ENCODE results near the gene ICOS.
"Not testable (repeated sequence)": the region's sequence is repeated elsewhere in the genome, so short reads cannot be mapped to it uniquely, and the experiment has no call there.

Gene ICOS

DNA sequence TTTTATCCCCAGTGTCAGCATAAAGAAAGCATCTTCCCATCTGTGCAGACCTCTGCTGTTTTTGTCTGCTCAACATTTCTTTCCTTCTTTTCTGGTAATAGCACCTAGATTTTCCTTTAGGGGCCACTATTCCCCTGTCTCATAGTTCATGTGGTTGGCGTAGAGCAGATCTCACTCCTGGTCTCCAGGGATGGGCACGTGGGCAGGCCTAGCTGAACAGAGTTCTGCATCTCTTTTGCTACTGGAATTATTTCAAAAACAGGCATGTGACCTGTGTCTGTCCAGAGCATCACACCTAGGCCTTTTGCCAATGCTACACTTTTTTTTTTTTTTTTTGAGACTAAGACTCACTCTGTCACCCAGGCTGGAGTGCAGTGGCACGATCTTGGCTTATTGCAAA lies 17.7 kb upstream of the ICOS start:
- H3K27me3 ChIP-seq = no peaks in the 10 kb centered on the region
- H3K36me3 ChIP-seq = no peaks in the 10 kb centered on the region
- no peaks in the 10 kb centered on the region for H3K4me1 ChIP-seq
- no peak overlapping the region for H3K4me3 ChIP-seq (ENCODE audit: low read depth, low read length)
- TF ChIP-seq, protein P1, sequence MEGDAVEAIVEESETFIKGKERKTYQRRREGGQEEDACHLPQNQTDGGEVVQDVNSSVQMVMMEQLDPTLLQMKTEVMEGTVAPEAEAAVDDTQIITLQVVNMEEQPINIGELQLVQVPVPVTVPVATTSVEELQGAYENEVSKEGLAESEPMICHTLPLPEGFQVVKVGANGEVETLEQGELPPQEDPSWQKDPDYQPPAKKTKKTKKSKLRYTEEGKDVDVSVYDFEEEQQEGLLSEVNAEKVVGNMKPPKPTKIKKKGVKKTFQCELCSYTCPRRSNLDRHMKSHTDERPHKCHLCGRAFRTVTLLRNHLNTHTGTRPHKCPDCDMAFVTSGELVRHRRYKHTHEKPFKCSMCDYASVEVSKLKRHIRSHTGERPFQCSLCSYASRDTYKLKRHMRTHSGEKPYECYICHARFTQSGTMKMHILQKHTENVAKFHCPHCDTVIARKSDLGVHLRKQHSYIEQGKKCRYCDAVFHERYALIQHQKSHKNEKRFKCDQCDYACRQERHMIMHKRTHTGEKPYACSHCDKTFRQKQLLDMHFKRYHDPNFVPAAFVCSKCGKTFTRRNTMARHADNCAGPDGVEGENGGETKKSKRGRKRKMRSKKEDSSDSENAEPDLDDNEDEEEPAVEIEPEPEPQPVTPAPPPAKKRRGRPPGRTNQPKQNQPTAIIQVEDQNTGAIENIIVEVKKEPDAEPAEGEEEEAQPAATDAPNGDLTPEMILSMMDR (IDR thresholded peaks at IDR 0.05; ENCODE audit: low read depth, low read length) = peak; percentile 22; the same call in 1 of the 2 replicates
- DNase-seq = peak; percentile 54
- no peaks in the 10 kb centered on the region for H3K9me3 ChIP-seq

DNA sequence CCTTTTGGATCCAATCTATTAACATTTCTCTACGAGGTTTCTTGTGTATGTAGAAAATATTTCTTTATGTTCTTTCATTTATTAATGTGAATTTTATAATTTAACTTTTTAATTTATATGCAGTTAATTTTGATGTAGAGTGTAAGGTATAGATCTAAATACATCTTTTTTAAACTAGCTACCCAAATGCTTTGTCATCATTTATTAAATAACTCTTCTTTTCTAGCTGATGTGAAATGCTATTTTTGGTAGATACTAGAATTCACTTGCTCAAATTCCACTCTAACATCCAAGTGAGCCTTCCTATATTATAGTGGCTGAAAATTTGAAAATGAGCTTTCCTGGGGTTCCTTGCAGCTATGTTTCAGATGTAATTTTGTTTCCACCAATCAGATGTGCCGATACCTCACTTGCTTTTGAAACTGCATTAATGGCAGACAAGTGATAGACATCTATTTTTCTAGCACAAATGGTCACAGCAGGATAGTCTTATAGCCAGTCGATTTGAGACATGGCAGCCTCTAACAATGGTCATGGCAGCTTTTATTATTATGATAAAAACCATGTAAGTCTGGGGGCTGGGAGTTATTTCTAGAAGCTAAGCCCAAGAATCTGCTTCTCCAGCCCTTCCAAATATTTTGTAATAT lies 10.9 kb upstream of the ICOS start:
- Histone ChIP-seq H3K36me3 (no peaks in the 10 kb centered on the region), H3K4me1 (no peaks in the 10 kb centered on the region), H3K9me3 (no peaks in the 10 kb centered on the region), H3K27me3 (no peaks in the 10 kb centered on the region), H3K4me3 (ENCODE audit: low read depth, low read length) (no peak overlapping the region)
- no peak for DNase-seq
- TF ChIP-seq, protein P1 (IDR thresholded peaks at IDR 0.05; ENCODE audit: low read depth, low read length) = no peak

DNA sequence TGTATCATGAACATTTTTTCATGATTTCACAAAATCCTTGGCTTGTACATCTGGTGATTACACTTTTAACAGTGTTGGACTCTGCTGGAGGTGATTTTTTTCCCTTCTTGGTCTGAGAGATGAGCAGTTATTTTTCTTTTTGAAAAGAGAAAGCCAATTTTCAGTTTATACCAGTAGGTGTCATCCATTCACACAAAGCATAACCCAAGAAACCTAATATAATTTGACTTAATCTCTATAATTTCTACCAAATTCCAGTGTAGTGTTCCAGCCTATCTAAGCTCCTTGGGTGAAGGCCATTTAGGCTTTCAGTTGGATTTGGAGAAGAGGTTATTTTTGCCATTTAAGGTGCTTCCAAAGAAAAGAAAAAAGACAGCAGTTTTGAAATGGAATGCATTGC lies 7.7 kb upstream of the ICOS start:
- no peaks in the 10 kb centered on the region for H3K9me3 ChIP-seq
- H3K4me1 ChIP-seq = no peaks in the 10 kb centered on the region
- no peak overlapping the region for H3K4me3 ChIP-seq (ENCODE audit: low read depth, low read length)
- no peak for DNase-seq
- TF ChIP-seq, protein P1 (IDR thresholded peaks at IDR 0.05; ENCODE audit: low read depth, low read length) = peak; percentile 54
- no peaks in the 10 kb centered on the region for H3K36me3 ChIP-seq
- H3K27me3 ChIP-seq = no peaks in the 10 kb centered on the region

DNA sequence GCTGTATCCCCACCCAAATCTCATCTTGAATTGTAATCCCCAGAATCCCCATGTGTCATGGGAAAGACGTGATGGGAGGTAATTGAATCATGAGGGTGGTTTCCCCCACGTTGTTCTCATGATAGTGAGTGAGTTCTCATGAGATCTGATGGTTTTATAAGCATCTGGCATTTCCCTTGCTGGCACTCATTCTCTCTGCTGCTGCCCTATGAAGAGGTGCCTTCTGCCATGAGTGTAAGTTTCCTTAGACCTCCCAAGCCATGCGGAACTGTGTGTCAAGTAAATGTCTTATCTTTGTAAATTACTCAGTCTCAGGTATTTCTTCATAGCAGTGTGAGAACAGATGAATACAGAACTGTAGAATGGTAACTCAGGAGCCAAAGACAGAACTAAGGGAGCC lies 5.3 kb upstream of the ICOS start:
- not testable (repeated sequence) for DNase-seq, H3K4me1 ChIP-seq

DNA sequence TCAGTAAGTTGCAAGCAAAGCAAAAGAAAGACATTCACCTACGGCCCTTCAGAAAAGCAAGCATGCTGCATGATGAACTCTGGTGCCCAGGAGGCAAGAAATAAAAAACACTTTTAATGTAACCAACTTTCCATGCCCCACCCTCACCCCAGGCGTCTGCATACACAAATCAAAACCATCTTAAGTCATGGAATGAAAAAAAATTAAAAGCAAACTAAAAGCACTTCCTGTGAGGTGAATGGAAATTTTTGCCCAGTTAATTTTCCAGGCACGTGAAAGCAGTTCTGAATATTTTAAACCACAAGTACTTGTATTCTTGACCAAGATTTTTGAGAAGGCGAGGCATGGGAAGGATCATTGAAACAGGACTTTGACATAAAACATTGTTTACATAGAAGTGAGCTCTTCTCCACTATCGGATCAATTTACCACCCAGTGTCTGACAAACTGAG lies 2.5 kb upstream of the ICOS start:
- Histone ChIP-seq H3K4me1 (no peaks in the 10 kb centered on the region), H3K36me3 (no peaks in the 10 kb centered on the region), H3K4me3 (ENCODE audit: low read depth, low read length) (no peak overlapping the region), H3K27me3 (no peaks in the 10 kb centered on the region), H3K9me3 (no peaks in the 10 kb centered on the region)
- TF ChIP-seq, protein P1 (IDR thresholded peaks at IDR 0.05; ENCODE audit: low read depth, low read length) = no peak
- DNase-seq = no peak

More for the DNA sequence above, 5.3 kb upstream of the ICOS start:
- not testable (repeated sequence) for H3K9me3 ChIP-seq; H3K4me3 ChIP-seq (ENCODE audit: low read depth, low read length); H3K27me3 ChIP-seq; H3K36me3 ChIP-seq

DNA sequence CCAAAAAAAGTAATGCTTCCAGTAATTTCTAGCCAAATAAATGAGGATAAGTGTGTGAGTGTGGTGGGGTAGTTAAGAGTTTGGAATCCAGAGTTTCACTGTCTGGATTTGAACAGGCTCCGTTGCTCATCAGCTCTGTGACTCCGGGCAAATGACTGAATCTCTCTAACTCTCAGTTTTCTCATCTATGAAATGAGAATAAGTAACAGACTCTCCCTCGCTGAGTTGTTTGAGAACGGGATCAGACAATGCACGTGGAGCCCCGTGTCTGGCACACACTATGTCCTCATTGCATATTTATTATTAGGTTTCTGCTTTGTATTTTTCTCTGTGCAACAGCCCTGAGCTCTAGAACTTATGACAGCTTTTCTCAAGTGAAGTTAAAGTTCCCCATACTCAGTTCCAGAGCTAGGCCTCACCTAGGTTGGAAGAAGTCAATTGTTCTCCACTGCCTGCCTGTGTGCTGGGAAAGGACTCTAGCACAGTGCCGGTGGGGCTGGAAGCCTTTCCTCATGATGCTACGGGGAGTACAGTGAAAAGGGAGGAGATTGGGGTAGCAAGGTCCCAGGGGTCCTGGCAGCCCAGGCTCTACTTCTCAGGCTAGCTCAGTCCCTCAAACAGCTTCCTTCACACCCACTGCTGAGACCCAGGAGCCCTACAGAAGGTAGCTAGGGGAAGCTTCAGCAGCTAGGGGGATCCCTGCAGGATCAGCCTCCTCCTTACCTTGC lies 1.7 kb upstream of the ICOS start:
- Histone ChIP-seq H3K27me3 (no peaks in the 10 kb centered on the region), H3K36me3 (no peaks in the 10 kb centered on the region), H3K4me1 (no peaks in the 10 kb centered on the region), H3K9me3 (no peaks in the 10 kb centered on the region), H3K4me3 (ENCODE audit: low read depth, low read length) (no peak overlapping the region)
- TF ChIP-seq, protein P1 (IDR thresholded peaks at IDR 0.05; ENCODE audit: low read depth, low read length) = no peak
- DNase-seq = no peak

All from BE2C (cell line).